ENCODE measurements around the gene PIK3R6.

PIK3R6 gene

DNA sequence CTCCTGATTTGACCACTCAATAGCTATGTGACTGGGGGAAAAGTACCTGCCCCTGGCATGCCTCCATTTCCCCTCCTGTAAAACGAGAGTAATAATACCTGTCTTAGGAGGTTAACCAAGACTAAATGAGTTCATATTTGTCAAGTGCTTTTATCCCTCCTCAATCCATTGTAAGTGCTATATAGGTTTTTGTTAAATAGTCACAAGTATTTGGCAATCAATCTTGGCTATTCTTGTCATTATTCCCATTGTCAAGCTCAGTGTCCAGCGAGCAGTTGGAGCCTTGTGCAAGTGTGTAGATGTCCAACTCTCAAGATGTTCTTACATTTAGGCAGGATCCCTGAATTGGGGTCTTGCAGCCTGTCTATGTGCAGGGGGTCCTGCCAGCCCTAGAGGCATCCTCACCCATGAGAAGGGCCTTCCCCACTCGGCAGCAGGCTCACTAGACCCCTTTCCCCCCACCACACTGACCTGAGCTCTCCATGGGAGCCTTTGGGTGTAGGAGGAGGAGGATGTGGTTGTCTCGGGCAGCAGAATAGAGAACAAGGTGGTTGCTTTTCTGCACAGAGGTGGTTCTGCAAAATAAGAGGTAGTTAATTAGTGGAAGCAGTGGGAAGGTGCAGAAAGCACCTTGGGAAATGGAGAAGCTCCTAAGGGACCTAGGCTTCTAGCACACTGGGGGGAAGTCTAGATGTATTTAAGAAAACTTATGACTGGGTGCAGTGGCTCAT, 18.0 kb downstream of the PIK3R6 start:
- DNase-seq, result no peak

- no peak for DNase-seq
Observed at GRCh38 chr17:8847891-8848290, 19.6 kb downstream of the PIK3R6 start.

GRCh38 chr17:8846768-8847211, 20.7 kb downstream of the PIK3R6 start:
- no peak for DNase-seq

DNA sequence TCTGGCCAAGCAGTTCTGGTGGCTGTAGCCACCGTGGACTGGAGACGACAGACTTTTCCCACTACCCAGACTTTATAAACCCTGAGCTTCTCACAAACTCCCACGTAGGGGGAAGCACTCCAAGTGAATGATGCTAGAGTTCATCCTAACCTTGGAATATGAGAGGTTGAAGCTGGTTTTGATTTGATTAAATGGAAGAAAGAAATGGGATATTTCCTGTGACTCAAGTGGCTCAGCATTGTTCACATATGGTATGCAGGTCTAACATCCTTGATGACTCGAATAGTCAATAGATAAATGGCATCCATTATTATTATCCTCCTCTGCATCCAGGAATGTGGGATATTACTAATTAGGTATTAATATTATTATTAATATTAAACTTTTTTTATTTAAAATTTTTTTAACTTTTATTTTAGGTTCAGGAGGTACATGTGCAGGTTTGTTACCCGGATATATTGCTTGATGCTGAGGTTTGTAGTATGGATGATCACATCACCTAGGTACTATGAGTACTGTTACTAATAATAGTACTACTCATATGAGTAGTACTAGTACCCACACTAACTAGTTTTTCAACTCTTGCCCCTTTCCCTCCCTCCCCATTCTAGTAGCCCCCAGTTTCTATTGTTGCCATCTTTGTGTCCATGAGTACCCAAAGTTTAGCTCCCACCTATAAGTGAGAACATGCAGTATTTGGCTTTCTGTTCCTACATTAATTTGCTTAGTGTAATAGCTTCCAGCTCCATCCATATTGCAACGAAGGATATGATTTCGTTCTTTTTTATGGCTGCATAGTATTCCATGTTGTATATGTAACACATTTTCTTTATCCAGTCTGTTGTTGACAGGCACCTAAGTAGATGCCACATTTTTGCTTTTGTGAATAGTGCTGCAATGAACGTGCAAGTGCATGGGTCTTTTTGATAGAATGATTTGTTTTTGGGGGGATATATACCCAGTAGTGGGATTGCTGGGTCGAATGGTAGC, 22.9 kb downstream of the PIK3R6 start:
- no peak for DNase-seq

- DNase-seq, result no peak
Observed at GRCh38 chr17:8843344-8843743, 24.1 kb downstream of the PIK3R6 start.

DNA sequence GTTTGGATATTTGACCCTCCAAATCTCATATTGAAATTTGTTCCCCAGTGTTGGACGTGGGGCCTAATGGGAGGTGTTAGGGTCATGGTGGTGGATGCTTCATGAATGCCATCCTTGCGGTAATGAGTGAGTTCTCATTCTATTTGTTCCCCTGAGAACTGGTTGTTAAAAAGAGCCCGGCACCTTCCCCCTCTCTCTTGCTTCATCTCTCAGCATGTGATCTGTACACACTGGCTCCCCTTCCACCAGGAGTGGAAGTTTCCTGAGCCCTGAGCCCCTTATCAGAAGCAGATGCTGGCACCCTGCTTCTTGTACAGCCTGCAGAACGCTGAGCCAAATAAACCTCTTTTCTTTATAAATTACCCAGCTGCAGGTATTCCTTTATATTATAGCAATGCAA, 25.6 kb downstream of the PIK3R6 start:
- DNase-seq, result no peak

GRCh38 chr17:8839410-8839935, 28.0 kb downstream of the PIK3R6 start:
- no peak for DNase-seq

GRCh38 chr17:8838551-8839095, 28.9 kb downstream of the PIK3R6 start:
- DNase-seq, result no peak

- no peak for DNase-seq
Observed at GRCh38 chr17:8837563-8838075, 29.9 kb downstream of the PIK3R6 start.

GRCh38 chr17:8836821-8837562, 30.5 kb downstream of the PIK3R6 start:
- DNase-seq, result no peak

DNA sequence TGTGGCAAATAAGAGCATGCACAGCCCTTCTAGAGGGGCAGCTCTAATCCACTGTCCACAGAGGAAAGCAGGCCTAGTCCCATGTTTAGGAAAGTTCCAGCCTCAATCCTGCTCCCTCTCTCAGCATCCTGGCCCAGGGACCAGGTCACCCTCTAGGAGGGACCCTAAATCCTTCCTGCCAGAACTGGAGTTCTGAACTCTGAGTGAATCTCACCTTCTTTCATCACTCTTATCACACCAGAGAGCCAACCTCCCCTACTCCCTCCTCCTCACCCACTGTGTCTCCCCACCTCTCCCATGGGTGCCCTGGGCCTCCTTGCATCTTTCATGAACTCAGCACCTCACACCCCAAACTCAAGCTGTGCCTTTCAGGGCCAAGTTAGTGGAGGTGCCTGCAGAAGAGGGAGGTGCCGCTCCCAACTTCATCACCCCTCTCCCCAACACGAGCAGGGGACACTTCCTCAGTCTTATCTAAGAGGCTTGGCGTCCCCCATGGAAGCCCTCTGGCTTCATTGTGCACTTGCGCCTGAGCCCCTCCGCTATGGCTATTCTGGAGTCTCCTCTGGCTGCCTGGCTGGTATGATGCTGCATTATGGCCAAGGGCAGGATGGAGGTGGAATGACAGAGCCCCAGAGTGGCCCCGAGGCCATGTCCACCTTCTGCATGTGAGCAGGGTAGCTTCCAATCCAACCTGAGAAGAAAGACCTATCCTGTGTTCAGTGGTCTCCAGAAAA, 31.7 kb downstream of the PIK3R6 start:
- no peak for DNase-seq

DNA sequence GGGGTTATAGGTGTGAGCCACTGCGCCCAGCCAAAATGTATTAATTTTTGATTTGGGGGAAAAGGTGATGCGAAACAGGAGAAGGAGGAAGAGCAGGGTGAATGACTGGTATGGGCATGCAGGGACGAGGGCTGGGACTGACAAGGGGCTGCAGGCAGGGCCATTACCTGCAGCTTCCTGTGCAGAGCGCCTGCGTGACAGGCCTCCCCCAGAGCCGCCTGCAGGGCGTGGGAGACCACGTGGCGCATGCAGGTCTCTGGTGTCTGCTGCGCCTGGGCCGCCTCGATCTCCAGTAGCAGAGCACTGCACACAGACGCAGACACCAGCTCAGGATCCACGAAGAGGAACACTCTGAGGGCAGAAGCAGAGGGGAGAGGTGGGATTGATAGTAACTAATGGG, 32.4 kb downstream of the PIK3R6 start:
- no peak for DNase-seq

- DNase-seq, result no peak
Observed at GRCh38 chr17:8832711-8833352, 34.6 kb downstream of the PIK3R6 start.

- DNase-seq, result no peak
Observed at GRCh38 chr17:8831234-8831849, 36.1 kb downstream of the PIK3R6 start.

GRCh38 chr17:8830141-8830540, 37.3 kb downstream of the PIK3R6 start:
- no peak for DNase-seq

GRCh38 chr17:8829036-8829941, 38.2 kb downstream of the PIK3R6 start:
- no peak for DNase-seq

- DNase-seq, result no peak
Observed at GRCh38 chr17:8828517-8828875, 39.0 kb downstream of the PIK3R6 start.

- DNase-seq, result no peak
Observed at GRCh38 chr17:8826808-8827435, 40.6 kb downstream of the PIK3R6 start.

DNA sequence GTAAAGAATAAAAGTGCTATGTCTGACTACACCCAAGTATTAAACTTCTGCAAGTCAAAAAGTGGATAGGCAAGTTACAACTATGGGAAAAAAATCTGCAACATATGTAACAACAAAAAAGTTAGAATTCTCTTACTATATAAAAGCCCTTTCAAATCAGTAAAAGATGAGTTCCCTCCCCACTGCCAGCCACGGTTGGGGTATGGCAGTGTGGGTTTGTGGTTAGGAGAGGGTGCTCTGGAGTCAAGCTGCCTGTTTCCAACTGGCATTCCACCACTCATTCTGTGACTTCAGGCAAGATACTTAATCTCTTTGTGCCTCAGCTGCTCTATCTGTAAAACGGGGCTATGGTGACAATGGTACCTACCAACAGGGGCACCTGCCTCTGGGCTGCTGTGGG, 41.7 kb downstream of the PIK3R6 start:
- DNase-seq, result no peak
